CD4-positive, alpha-beta T cell treated with Interleukin-21 for 1 hour (primary cell): Measurements from ENCODE around the gene FAM118B.
"Not testable (repeated sequence)": the region's sequence is repeated elsewhere in the genome, so short reads cannot be mapped to it uniquely, and the experiment has no call there.

ENCODE experiments used
- DNase-seq: peaks from one replicate; pipeline ENCODE4 v3.0.0-alpha.2; 2020

Gene FAM118B

DNA sequence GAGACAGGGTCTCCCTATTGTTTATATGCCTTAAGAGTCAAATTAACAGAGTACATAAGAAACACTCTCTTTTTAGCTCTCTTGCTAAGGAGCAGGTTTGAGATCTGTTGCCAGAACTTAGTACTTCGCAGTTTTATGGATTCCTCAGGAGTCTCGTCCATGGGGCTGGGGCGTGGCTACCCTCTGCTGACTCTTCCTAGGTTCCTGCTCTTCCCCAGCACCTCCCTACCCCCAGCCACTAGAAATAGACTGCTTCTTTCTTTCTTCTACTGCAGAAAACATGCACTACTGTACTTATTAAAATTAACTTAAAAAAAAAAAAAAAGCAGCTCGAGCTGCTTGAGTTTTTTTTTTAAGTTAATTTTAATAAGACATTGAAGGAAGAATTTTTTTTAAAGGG lies 8.0 kb downstream of the FAM118B start:
- no peak for DNase-seq

- DNase-seq: no peak
Measured at GRCh38 chr11:126224647-126225294, 13.2 kb downstream of the FAM118B start.

DNA sequence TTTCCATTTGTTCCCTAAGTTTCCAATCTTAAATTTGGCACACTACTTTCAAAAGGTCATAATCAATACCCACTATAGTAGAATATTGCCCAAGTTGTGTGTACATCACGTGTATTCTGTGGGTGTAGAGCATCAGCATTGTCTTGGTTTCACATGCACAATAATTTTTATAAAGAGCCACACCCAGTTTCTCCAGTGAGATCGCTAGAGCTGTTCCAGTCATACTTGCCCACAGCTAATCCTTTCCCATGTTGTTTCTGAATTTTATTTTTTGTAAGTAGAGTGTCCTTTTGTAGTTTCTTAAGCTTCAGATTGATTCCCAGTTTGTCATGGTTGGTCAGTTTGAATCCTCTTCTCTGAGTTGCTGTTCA lies 13.7 kb downstream of the FAM118B start:
- no peak for DNase-seq

- DNase-seq: no peak
Measured at GRCh38 chr11:126226334-126227084, 14.9 kb downstream of the FAM118B start.

GRCh38 chr11:126229858-126230540 lies 18.4 kb downstream of the FAM118B start:
- no peak for DNase-seq

DNA sequence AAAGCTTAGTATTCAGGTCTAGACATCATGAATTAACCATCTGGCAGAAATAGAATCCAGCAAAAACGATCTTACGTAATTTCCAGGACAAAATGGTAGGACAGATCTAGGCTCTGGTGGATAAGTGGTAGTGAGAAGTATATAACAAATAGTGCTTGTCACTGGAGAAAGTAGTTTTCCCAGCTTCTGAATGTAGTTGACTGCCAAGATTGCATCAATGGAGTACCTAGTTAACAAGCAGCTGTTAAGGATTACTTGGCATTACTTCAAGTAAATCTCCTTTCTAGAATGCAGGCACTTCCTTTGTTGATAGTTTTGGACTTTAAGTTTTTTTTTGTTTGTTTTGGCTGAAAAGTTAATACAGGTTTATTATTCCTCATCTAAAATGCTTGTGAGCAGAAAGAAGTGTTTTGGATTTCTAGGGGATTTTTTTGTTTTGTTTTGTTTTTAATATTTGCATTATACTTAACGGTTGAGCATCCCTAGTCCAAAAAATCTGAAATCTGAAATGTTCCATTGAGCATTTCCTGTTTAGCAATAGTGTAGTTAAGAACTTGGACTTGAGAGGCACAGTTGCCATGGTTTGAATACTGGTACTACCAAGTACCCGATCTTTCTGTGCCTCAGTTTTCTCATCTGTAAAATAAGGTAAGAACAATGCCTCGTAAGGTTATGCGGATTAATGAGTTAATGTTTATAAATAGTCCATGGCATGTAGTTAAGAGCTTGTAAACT lies 20.3 kb downstream of the FAM118B start:
- no peak for DNase-seq

DNA sequence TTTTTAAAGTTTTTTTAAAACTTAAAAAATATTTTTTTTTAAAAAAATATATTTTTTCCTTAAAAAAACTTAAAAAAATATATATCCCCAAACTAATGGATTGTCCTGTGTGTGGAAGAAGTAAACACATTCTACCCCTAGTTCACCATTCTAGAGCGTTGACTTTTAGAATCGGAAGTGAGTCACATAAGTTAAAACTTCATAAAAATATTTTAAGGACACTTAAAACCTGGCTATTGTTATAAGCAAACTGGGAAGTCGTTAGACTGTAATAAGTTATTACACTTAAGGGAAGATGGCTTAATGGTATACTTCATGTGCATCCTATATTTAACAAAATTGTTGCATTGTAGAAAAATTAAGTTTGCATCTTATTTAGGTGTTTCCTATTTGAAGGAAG lies 21.1 kb downstream of the FAM118B start:
- no peak for DNase-seq

DNA sequence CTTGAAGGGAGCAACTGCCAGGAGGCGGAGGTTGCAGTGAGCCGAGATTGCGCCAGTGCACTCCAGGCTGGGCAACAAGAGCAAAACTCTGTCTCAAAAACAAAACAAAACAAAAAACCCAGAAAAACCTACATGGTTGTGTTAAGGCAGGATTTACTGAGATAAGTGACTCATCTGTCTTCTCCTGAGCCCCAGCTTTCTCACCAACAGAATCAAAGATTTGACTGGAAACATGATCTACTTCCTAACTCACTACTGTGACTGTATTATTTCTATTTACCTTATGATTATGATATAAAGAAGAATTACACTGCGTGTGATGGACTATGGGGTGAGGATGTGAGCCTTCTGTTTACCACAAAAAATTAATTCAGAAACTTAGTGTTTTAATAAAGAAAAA lies 21.8 kb downstream of the FAM118B start:
- no peak for DNase-seq

- no peak for DNase-seq
Measured at GRCh38 chr11:126246636-126247035, 35.1 kb downstream of the FAM118B start.

DNA sequence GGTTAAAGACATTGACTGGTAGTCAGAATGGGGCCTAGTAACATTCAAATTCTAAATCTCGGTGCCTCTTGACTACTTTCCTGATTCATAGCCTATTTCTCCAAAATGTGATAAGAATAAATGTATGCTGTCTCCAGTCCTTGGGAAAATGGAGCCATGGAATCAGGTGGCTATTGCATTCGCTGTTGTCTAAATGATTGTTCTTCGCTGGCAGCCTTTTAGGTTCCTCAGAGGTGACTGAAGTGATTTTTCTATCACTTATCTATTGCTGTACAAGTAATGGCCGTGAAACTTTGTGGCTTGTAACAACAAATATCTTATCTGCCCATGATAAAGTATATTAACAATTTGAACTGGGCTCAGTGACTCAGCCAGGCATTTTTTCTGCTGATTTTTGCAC lies 41.7 kb downstream of the FAM118B start:
- no peak for DNase-seq

DNA sequence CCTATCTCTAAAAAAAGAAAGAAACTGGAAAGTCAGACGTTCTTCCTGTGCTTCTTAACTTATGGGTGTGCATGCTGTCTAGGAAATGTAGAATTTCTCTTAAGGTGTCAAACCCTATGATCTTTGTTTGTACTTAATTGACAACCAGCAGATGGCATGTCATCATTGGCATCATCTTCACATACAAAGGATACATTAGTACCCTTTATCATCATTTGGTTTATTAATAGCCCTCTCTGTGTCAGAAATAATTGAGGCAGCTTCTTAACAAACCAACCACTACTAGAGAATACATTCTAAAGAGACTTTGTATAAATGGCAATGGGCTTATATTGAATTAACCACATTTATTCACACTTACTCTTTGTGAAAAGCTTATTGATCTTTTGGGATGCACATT lies 43.2 kb downstream of the FAM118B start:
- DNase-seq: no peak

- DNase-seq: not testable (repeated sequence)
Measured at GRCh38 chr11:126255507-126255906, 43.9 kb downstream of the FAM118B start.

- DNase-seq: no peak
Measured at GRCh38 chr11:126256216-126256615, 44.6 kb downstream of the FAM118B start.

- DNase-seq: no peak
Measured at GRCh38 chr11:126257144-126257543, 45.6 kb downstream of the FAM118B start.

GRCh38 chr11:126257764-126258163 lies 46.2 kb downstream of the FAM118B start:
- DNase-seq: no peak

GRCh38 chr11:126262216-126262615 lies 50.6 kb downstream of the FAM118B start:
- DNase-seq: no peak

DNA sequence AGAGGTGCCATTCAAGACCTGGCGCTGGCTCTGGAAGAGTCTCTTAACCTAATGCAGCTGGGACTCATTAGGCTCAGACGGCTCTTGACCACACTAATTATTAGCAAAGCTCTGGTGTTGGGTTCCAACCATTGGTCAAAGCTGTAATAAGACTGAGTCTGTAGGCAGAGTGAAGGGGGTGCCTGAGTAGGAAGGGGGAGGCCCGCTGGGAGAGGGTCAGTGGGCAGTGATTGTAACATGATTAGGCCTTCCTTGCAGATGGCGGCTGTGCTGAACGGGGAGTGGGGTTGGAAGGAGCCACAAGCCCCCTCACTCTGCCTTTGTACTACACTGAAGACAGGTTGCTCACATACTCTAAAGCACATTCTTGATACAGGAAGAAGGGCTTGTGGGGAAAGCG lies 51.9 kb downstream of the FAM118B start:
- no peak for DNase-seq

DNA sequence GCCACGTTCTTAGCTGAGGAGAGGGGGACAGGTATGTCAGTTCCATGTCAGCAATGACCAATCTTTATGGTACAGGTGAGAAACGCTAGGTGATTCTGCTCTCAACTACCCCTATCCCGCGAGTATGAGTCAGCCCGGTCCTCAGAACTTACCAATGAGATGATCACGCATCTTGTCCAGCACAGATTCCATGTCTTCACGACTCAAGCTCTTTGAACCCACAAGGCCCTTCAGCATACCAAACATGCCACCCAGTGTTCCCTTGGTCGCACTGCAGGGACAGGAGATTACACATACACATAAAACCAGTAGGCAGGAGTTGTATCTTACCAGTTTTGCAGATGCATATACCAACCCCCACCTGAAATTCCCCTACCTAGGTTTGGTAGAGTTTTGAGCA lies 54.2 kb downstream of the FAM118B start:
- DNase-seq: no peak

DNA sequence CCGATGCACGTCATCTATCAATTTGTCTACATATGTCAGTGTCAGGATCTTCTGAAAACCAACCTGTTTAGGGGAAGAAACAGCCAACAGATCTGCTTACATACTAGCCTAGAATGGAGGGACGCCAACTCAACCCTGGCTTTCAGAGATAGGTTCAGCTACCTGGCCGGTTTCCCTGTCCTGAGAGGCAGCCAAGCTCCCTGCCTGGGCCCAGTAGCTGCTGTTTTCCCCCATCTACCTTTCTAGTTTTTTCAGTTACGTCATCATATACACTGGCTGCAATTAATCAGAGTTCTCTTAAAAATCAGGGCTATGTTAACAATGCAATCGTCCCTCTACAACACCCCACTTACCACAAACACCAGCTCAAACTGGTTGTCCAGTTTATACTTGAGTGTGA lies 56.1 kb downstream of the FAM118B start:
- DNase-seq: no peak

- peak; percentile 11 for DNase-seq
Measured at GRCh38 chr11:126268361-126268707, 56.8 kb downstream of the FAM118B start.

DNA sequence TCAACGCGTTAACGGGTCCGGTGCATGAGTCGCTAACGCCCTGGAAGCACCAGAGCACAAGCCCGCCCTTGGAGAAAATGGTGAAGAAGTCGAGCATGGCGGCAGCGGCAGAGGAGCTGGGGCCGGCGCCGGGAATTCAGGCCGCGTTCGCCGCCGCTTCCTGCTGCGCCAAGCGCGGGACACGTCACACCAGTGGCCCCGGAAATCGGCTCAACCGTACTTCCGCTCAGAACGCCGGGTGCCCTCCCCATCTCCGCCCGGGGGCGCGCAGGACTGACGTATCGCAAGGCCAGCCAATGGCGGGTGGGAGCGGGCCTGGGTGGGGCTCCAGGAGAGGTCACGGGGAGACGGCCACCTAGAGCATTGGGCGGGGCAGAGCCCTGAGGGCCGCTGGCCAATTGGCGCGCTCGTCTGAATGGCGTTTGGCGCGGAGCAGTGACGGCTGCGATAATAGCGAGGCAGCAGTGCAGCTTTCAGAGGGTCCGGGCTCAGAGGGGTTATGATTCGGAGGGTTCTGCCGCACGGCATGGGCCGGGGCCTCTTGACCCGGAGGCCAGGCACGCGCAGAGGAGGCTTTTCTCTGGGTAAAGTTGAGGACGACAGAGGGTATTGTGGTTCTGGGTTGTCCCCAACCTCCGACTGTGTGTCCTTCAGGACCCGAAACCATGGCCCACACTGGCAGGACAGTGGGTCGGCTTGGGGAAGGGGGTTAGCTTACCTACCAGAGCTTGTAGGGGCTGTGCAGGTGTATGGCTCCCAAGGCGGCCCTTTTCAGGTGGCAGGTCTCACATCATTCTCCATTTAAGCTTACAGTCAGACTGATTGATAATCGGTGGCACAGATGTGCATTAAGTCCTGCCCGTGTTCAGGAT lies 57.4 kb downstream of the FAM118B start, which contains the start of the genes FOXRED1 and SRPRA:
FOXRED1 (plus strand) TSS at position 447 of the 872 bp plus-strand sequence; CDS start at position 500, 53 bp downstream.
SRPRA (minus strand) TSS at position 188 of the 872 bp plus-strand sequence; CDS start at position 97, 91 bp downstream.
- peak; percentile 100 for DNase-seq

DNA sequence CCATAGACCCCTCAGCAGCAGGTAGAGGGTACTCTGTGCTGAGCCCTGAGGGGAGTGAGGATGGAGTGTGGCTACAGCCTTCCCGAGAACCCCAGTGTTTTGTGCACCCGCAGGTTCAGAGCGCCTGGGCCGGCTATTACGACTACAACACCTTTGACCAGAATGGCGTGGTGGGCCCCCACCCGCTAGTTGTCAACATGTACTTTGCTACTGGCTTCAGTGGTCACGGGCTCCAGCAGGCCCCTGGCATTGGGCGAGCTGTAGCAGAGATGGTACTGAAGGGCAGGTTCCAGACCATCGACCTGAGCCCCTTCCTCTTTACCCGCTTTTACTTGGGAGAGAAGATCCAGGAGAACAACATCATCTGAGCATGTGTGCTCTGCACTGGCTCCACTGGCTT lies 65.7 kb downstream of the FAM118B start:
- DNase-seq: no peak
